GM12878 (cell line): ENCODE results near the gene PRPF18.

Source experiments
- CREB1 ChIP-seq: IDR thresholded peaks from 2 replicates; pipeline ENCODE4 v1.6.1; 2012; ENCODE audit warnings: low read depth, mild to moderate bottlenecking, inconsistent platforms
- EP300 ChIP-seq, 2 experiments: fragments of 150-350 bp in 1 of 2; IDR thresholded peaks; 2 replicates each; pipeline ENCODE4 v1.6.1; 2011 to 2012; ENCODE audit warnings: low read depth in 2 of 2, low read length in 2 of 2, borderline replicate concordance in 1 of 2, improper control_type of control experiment in 1 of 2, inconsistent platforms in 1 of 2; ENCODE audit not compliant: control insufficient read depth in 1 of 2
- EZH2 ChIP-seq: IDR thresholded peaks from 2 replicates; pipeline ENCODE4 v1.6.1; 2012; ENCODE audit warnings: low read depth, mild to moderate bottlenecking, control low read depth, inconsistent platforms, low read length, borderline replicate concordance; ENCODE audit not compliant: control insufficient read depth
- KDM1A ChIP-seq: fragments of 200-600 bp; sonication (generic); IDR thresholded peaks from 2 replicates; pipeline ENCODE4 v1.6.1; 2016; ENCODE audit warnings: borderline replicate concordance
- SREBF2 ChIP-seq: IDR thresholded peaks from 2 replicates; pipeline ENCODE4 v1.6.1; 2012; ENCODE audit warnings: mild to moderate bottlenecking, low read length
- TF ChIP-seq, protein P1 (sequence below): IDR thresholded peaks from 2 replicates; pipeline ENCODE4 v1.6.1; 2012; ENCODE audit warnings: low read length, inconsistent platforms
- TF ChIP-seq, protein P2 (sequence below), 3 experiments: IDR thresholded peaks in 2 of 3; conservative IDR thresholded peaks in 1 of 3; 2 replicates each; pipeline ENCODE4 v1.5.1; 2011; ENCODE audit warnings: low read depth in 3 of 3, low read length in 3 of 3, mild to moderate bottlenecking in 3 of 3, control low read depth in 2 of 3, moderate library complexity in 2 of 3, inconsistent platforms in 1 of 3, mixed read lengths in 1 of 3; ENCODE audit not compliant: control insufficient read depth in 2 of 3, insufficient read depth in 1 of 3; ENCODE audit errors: extremely low read depth in 1 of 3

DNA sequence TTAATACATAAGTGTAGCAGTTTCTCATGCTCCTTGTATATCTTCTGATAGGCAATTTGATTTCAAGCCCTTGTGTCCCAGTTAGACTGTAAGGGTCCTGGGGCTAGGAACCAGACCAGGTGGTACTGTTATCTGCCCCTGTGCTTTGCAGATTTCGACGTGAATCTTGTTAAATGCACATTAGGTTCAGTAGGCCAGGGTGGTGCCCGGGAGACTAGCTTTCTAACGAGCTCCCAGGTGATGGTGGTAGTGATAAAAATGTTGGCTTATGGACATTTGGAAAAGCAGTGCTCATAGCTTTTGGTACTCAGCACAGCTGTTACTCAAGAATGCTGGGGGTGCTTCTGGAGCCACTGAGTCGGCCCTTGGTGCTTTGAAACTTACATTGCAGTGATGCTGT, 64.2 kb downstream of the PRPF18 start:
- TF ChIP-seq CREB1 (no peak), SREBF2 (no peak), EP300 (IDR thresholded peaks at IDR 0.05; ENCODE audit: borderline replicate concordance in 1 of 2, control insufficient read depth in 1 of 2, low read depth in 2 of 2, low read length in 2 of 2) (no peak), EZH2 (no peak), KDM1A (no peak)
- TF ChIP-seq, protein P1, sequence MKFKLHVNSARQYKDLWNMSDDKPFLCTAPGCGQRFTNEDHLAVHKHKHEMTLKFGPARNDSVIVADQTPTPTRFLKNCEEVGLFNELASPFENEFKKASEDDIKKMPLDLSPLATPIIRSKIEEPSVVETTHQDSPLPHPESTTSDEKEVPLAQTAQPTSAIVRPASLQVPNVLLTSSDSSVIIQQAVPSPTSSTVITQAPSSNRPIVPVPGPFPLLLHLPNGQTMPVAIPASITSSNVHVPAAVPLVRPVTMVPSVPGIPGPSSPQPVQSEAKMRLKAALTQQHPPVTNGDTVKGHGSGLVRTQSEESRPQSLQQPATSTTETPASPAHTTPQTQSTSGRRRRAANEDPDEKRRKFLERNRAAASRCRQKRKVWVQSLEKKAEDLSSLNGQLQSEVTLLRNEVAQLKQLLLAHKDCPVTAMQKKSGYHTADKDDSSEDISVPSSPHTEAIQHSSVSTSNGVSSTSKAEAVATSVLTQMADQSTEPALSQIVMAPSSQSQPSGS = no peak
- TF ChIP-seq, protein P2, sequence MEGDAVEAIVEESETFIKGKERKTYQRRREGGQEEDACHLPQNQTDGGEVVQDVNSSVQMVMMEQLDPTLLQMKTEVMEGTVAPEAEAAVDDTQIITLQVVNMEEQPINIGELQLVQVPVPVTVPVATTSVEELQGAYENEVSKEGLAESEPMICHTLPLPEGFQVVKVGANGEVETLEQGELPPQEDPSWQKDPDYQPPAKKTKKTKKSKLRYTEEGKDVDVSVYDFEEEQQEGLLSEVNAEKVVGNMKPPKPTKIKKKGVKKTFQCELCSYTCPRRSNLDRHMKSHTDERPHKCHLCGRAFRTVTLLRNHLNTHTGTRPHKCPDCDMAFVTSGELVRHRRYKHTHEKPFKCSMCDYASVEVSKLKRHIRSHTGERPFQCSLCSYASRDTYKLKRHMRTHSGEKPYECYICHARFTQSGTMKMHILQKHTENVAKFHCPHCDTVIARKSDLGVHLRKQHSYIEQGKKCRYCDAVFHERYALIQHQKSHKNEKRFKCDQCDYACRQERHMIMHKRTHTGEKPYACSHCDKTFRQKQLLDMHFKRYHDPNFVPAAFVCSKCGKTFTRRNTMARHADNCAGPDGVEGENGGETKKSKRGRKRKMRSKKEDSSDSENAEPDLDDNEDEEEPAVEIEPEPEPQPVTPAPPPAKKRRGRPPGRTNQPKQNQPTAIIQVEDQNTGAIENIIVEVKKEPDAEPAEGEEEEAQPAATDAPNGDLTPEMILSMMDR (IDR thresholded peaks at IDR 0.05 in 2 of 3, conservative IDR thresholded peaks at IDR 0.05 in 1 of 3; ENCODE audit: control insufficient read depth in 2 of 3, extremely low read depth in 1 of 3, insufficient read depth in 1 of 3, low read depth in 3 of 3, low read length in 3 of 3) = no peak
